ENCODE measurements around the gene SLC7A6. TPM values are rescaled to one million over a fixed set of nuclear protein-coding genes. Genes with fewer than 3 reads are reported as not detected.

The SLC7A6 gene
- total and polyA plus RNA-seq, 2 of the 13 experiments (the other 11 are each of a cell fraction or from before 2014, with no cell fraction given), result 35.8 to 70.8 TPM

GRCh38 chr16:68257906-68258800 is 6.2 kb upstream of the SLC7A6 start:
- 36% methylated on average over 9 of the region's 13 CpGs for WGBS (ENCODE audit: low lambda C conversion rate)
- Histone ChIP-seq H3K4me2 (ENCODE audit: low read depth, low read length) (peak overlapping the region; percentile 67), H3K9me3 (ENCODE audit: low read length) (no peaks in the 10 kb centered on the region), H4K20me1 (ENCODE audit: insufficient read depth, low read length) (no peaks in the 10 kb centered on the region), H3K27me3 (ENCODE audit: control insufficient read depth in 1 of 2, insufficient read depth in 2 of 2, low read length in 2 of 2) (no peaks in the 10 kb centered on the region), H3K4me3 (replicated peaks in 1 of 3; ENCODE audit: insufficient read depth in 1 of 3, low read depth in 2 of 3, low read length in 3 of 3) (peak overlapping the region in 1 of 3 experiments; percentile 47; a peak in 2 of 6 replicates), H3K9ac (ENCODE audit: insufficient read depth, low read depth, low read length) (peak overlapping the region; percentile 73), H3K27ac (ENCODE audit: extremely low read length, insufficient read depth, low read length) (peak overlapping the region; percentile 87), H3K79me2 (ENCODE audit: insufficient read depth, low read length) (no peaks in the 10 kb centered on the region), H2AFZ (ENCODE audit: low read length) (peak overlapping the region; percentile 73), H3K36me3 (replicated peaks in 1 of 2; ENCODE audit: control insufficient read depth in 1 of 2, insufficient read depth in 2 of 2, low read length in 2 of 2) (peaks cover 2 to 21% of the 10 kb centered on the region in 2 experiments; a peak in 4 of 5 replicates), H3K4me1 (ENCODE audit: insufficient read depth, low read length) (peaks cover 45% of the 10 kb centered on the region)
- CTCF ChIA-PET (ENCODE audit: low intra/inter-chr PET ratio, low total read pairs), result interaction anchor here (2.0 kb wide), 1 partner anchor 71 kb away, joined by 8 read pairs; no protein-coding TSS in a partner anchor
- in situ Hi-C loops (cut with HindIII; ENCODE audit: extremely low pct_ligation_motif_present, low pct_unique_long_range_greater_than_20kb), result no loop called here
- POLR2A ChIA-PET, result interaction anchor here (0.8 to 3.3 kb wide), 19 partner anchors 11 to 178 kb away, joined by 3 to 92 read pairs (median 5); partner anchors contain the start of genes ESRP2, PLA2G15, PRMT7 and SLC7A6OS
- intact Hi-C loops (cut with micrococcal nuclease; ENCODE audit: unreplicated experiment), result no loop called here
- FAIRE-seq (peak; percentile 78), DNase-seq (ENCODE audit: low spot score) (peak; percentile 95), ATAC-seq (peak; percentile 89)
- no TSS peak for BruUV-seq (replicated peaks)
- TF ChIP-seq ZNF589 (CRISPR knock-in tag; conservative IDR thresholded peaks at IDR 0.05) (no peak; the same call in 1 of the 2 replicates), ZNF709 (CRISPR knock-in tag; IDR thresholded peaks at IDR 0.05) (peak; percentile 78), ZNF383 (CRISPR knock-in tag; IDR thresholded peaks at IDR 0.05; ENCODE audit: borderline replicate concordance) (no peak), MXD4 (CRISPR knock-in tag; IDR thresholded peaks at IDR 0.05) (peak; percentile 92), ZHX1 (CRISPR knock-in tag; IDR thresholded peaks at IDR 0.05; ENCODE audit: low read depth) (0 out of 2 replicates have a peak, but pooled peaks have one; percentile 31), ELK4 (CRISPR knock-in tag; IDR thresholded peaks at IDR 0.05; ENCODE audit: borderline replicate concordance) (no peak), ARHGAP35 (CRISPR knock-in tag; IDR thresholded peaks at IDR 0.05; ENCODE audit: borderline replicate concordance) (peak; percentile 84; the same call in 1 of the 2 replicates), ZNF563 (CRISPR knock-in tag; IDR thresholded peaks at IDR 0.05) (peak; percentile 94; the same call in 1 of the 2 replicates), AKAP8 (CRISPR knock-in tag; IDR thresholded peaks at IDR 0.05) (no peak), ZNF510 (CRISPR knock-in tag; IDR thresholded peaks at IDR 0.05; ENCODE audit: low read depth) (0 out of 2 replicates have a peak, but pooled peaks have one; percentile 49), MXD1 (CRISPR knock-in tag; IDR thresholded peaks at IDR 0.05) (peak; percentile 71; the same call in 1 of the 2 replicates), ZFP37 (CRISPR knock-in tag; IDR thresholded peaks at IDR 0.05; ENCODE audit: borderline replicate concordance) (0 out of 2 replicates have a peak, but pooled peaks have one; percentile 78), PHF5A (CRISPR knock-in tag; IDR thresholded peaks at IDR 0.05; ENCODE audit: low read depth, unreplicated experiment) (peak; percentile 73), ETV5 (CRISPR knock-in tag; IDR thresholded peaks at IDR 0.05; ENCODE audit: borderline replicate concordance) (peak; percentile 93), ZNF343 (CRISPR knock-in tag; IDR thresholded peaks at IDR 0.05) (peak; percentile 81; the same call in 1 of the 2 replicates), ZFP41 (CRISPR knock-in tag; IDR thresholded peaks at IDR 0.05; ENCODE audit: borderline replicate concordance) (peak; percentile 86; the same call in 1 of the 2 replicates)
- TF ChIP-seq, protein P1, sequence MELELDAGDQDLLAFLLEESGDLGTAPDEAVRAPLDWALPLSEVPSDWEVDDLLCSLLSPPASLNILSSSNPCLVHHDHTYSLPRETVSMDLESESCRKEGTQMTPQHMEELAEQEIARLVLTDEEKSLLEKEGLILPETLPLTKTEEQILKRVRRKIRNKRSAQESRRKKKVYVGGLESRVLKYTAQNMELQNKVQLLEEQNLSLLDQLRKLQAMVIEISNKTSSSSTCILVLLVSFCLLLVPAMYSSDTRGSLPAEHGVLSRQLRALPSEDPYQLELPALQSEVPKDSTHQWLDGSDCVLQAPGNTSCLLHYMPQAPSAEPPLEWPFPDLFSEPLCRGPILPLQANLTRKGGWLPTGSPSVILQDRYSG (CRISPR knock-in tag; IDR thresholded peaks at IDR 0.05), result peak; percentile 92; the same call in 1 of the 2 replicates
